Heart left ventricle (tissue), 16 donors: ENCODE data around the gene LHX5. TPM values are rescaled to one million over a fixed set of nuclear protein-coding genes. Genes with fewer than 3 reads are reported as not detected.

Source experiments
- ATAC-seq, 4 donors: fragments of 200-7000 bp; cut with Tn5 transposase; one replicate each; pipeline ENCODE4 v1.9.1; 2020 to 2022; ENCODE audit warnings: moderate library complexity in 4 of 4, mild to moderate bottlenecking in 3 of 4, moderate number of reproducible peaks in 1 of 4
- DNase-seq, 5 donors: peaks; one replicate each; pipeline ENCODE4 v3.0.0-alpha.2; 2020
- H3K27ac ChIP-seq, 12 donors: fragments of 200-600 bp; sonication (generic) in 4 of 12; one replicate each; pipeline versions ENCODE4 v1.5.0 to v1.8.0; 2016 to 2022; ENCODE audit warnings: mild to moderate bottlenecking in 2 of 12
- H3K27me3 ChIP-seq, 9 donors: fragments of 200-600 bp; sonication (generic) in 2 of 9; one replicate each; pipeline versions ENCODE4 v1.5.1 to v1.8.0; 2016 to 2022; ENCODE audit warnings: mild to moderate bottlenecking in 3 of 9
- H3K36me3 ChIP-seq, 9 donors: fragments of 200-600 bp; sonication (generic) in 2 of 9; one replicate each; pipeline versions ENCODE4 v1.5.0 to v1.8.0; 2018 to 2022; ENCODE audit warnings: mild to moderate bottlenecking in 2 of 9
- H3K4me1 ChIP-seq, 12 donors: fragments of 200-600 bp; sonication (generic) in 4 of 12; one replicate each; pipeline versions ENCODE4 v1.5.0 to v1.8.0; 2016 to 2022; ENCODE audit warnings: mild to moderate bottlenecking in 3 of 12
- H3K4me3 ChIP-seq, 12 donors: fragments of 200-600 bp; sonication (generic) in 4 of 12; one replicate each; pipeline versions ENCODE4 v1.5.0 to v1.8.0; 2017 to 2022; ENCODE audit warnings: mild to moderate bottlenecking in 9 of 12, moderate library complexity in 4 of 12
- H3K9me3 ChIP-seq, 12 donors: fragments of 200-600 bp; sonication (generic) in 4 of 12; one replicate each; pipeline versions ENCODE4 v1.5.0 to v1.8.0; 2016 to 2022; ENCODE audit warnings: mild to moderate bottlenecking in 1 of 12
- CTCF ChIP-seq, 12 donors: fragments of 200-600 bp; sonication (generic) in 4 of 12; IDR thresholded peaks; one replicate each; pipeline versions ENCODE4 v1.5.0 to v1.8.0; 2018 to 2022; ENCODE audit warnings: antibody characterized with exemption in 12 of 12, mild to moderate bottlenecking in 5 of 12
- POLR2A ChIP-seq, 2 donors: fragments of 450-650 bp; IDR thresholded peaks; one replicate each; pipeline ENCODE4 v1.6.1; 2017; ENCODE audit warnings: antibody characterized with exemption in 2 of 2, mild to moderate bottlenecking in 2 of 2, moderate library complexity in 2 of 2
- WGBS, 4 donors: extraction: QIAGEN DNeasy Blood & Tissue Kit in 2 of 4; methylation state at CpG; one replicate each; pipeline versions ENCODE4 v1.1.5 to v1.1.7; 2013 to 2018; 5-methylcytosine and 5-hydroxymethylcytosine counted together
- intact Hi-C, 10 donors: fragments of 100-400 bp; cut with DNase I; formaldehyde crosslinking; loops; one replicate each; pipeline versions ENCODE4 v1.11.1 to v1.14.2; 2022
- polyA plus RNA-seq, 2 donors: library from polyadenylated mRNA; stranded (reverse); fragments of 200-250 nt; gene quantifications; one replicate each; pipeline ENCODE4 v1.2.3, GENCODE V29; 2013
- total RNA-seq, 9 donors: library from RNA; depleted of rRNA in 2 of 9; stranded (reverse); fragments of >200 nt in 2 of 9; fragmentation: NEBNext Ultra II Directional in 3 of 9; extraction: Animal tissue kit (Norgen Biotek cat#: 25700) in 3 of 9; gene quantifications; one replicate each; pipeline versions ENCODE4 v1.1.0 to v1.2.4, GENCODE V29; 2016 to 2023
- donor health status: ischemic (EF 13 %, LVEDD 7.1; RV severe dilation, severe dysfunction).
- donor health status: healthy with polysubstance abuse.
- donor health status: DM: no; HTN: yes; CAD: no.
- donor health status: DM: no; HTN: no; CAD: no.
- donor health status: ischemic (EF 25% LVEDD 6.9; RV normal size, moderate dysfunction).
- donor health status: ischemic (EF 25% LVEDD 5.7; RV mildly dilated, moderate dysfunction).
- donor health status: healthy.
- donor health status: DM: yes; HTN: yes; CAD: no.
- donor health status: ischemic (EF 35%, LVEDD 5.7; RV mildly dilated, moderate dysfunction).
- donor health status: nonischemic (EF 11% LVEDD 7.7; RV severe dilation, severe dysfunction).
- donor health status: DM: yes; HTN: yes; CAD: no.
- donor health status: PGD.
- donor health status: ischemic (EF 29% LVEDD 5.4; RV normal size, mild dysfunction).
- donor health status: nonischemic (EF 23%, LVEDD 6.1; RV moderate dilation, normal function).

The LHX5 gene
- total and polyA plus RNA-seq, 11 donors = not detected

GRCh38 chr12:113424456-113424855, 47.2 kb downstream of the LHX5 start:
- Histone ChIP-seq H3K4me1 (peaks cover 0 to 21% (median 5%) of the 10 kb centered on the region in 12 donors), H3K36me3 (no peaks in the 10 kb centered on the region), H3K27me3 (no peaks in the 10 kb centered on the region), H3K4me3 (no peak overlapping the region), H3K9me3 (no peaks in the 10 kb centered on the region), H3K27ac (no peak overlapping the region)
- no peak for TF ChIP-seq CTCF (IDR thresholded peaks at IDR 0.05)
- TF ChIP-seq POLR2A (IDR thresholded peaks at IDR 0.05) = no peak
- DNase-seq (no peak), ATAC-seq (no peak)
- intact Hi-C loops = loop anchor here in 8 of 10 donors (2.0 to 10.0 kb wide), 6 partner anchors 110 to 230 kb away; no protein-coding TSS in a partner anchor
- WGBS, 4 donors = 72 to 83% (median 79%) methylated on average over 1 of the region's 1 CpG

GRCh38 chr12:113422886-113423669, 48.6 kb downstream of the LHX5 start:
- ATAC-seq = no peak
- no peaks in the 10 kb centered on the region for H3K36me3 ChIP-seq
- H3K4me1 ChIP-seq = peaks cover 0 to 28% (median 5%) of the 10 kb centered on the region in 12 donors
- H3K27me3 ChIP-seq = no peaks in the 10 kb centered on the region
- H3K9me3 ChIP-seq = no peaks in the 10 kb centered on the region
- peak overlapping the region in 11 of 12 donors; percentile 43 to 82 (median 58) for H3K4me3 ChIP-seq
- no peak for DNase-seq
- WGBS, 4 donors = 72 to 83% (median 77%) methylated on average over 6 of the region's 6 CpGs
- TF ChIP-seq CTCF (IDR thresholded peaks at IDR 0.05) (no peak), POLR2A (IDR thresholded peaks at IDR 0.05) (no peak)
- intact Hi-C loops = loop anchor here in 8 of 10 donors (5.0 to 10.0 kb wide), 5 partner anchors 108 to 228 kb away; no protein-coding TSS in a partner anchor
- peak overlapping the region in 6 of 12 donors; percentile 62 to 93 (median 72) for H3K27ac ChIP-seq

GRCh38 chr12:113422030-113422885, 49.4 kb downstream of the LHX5 start, which contains the start of gene SDSL:
TSS of gene SDSL (plus strand) at chr12:113422380. CDS start at chr12:113427983, 5,603 bp downstream.
- DNase-seq = peak; percentile 60 to 75 (median 71)
- peak; percentile 76 to 95 (median 94) for ATAC-seq
- intact Hi-C loops = loop anchor here in 8 of 10 donors (5.0 to 10.0 kb wide), 5 partner anchors 107 to 227 kb away; no protein-coding TSS in a partner anchor
- H3K27ac ChIP-seq = peak within 1 kb of the TSS in 8 of 12 donors; percentile 58 to 93 (median 72)
- H3K36me3 ChIP-seq = no peaks in the 10 kb centered on the region
- TF ChIP-seq POLR2A (IDR thresholded peaks at IDR 0.05) = no peak
- no peak for TF ChIP-seq CTCF (IDR thresholded peaks at IDR 0.05)
- H3K4me3 ChIP-seq = peak within 1 kb of the TSS in 11 of 12 donors; percentile 43 to 82 (median 58)
- no peaks in the 10 kb centered on the region for H3K9me3 ChIP-seq
- H3K4me1 ChIP-seq = peaks cover 0 to 28% (median 5%) of the 10 kb centered on the region in 12 donors
- WGBS, 4 donors = 11 to 20% (median 16%) methylated on average over 13 of the region's 13 CpGs
- no peaks in the 10 kb centered on the region for H3K27me3 ChIP-seq
